COLO668 (cell line): ENCODE results near the gene CCDC182.

Source experiments
- DNase-seq: peaks from one replicate; lab custom pipeline; 2025; ENCODE audit not compliant: unreplicated experiment; lab: John Stamatoyannopoulos, UW

CCDC182 gene

DNA sequence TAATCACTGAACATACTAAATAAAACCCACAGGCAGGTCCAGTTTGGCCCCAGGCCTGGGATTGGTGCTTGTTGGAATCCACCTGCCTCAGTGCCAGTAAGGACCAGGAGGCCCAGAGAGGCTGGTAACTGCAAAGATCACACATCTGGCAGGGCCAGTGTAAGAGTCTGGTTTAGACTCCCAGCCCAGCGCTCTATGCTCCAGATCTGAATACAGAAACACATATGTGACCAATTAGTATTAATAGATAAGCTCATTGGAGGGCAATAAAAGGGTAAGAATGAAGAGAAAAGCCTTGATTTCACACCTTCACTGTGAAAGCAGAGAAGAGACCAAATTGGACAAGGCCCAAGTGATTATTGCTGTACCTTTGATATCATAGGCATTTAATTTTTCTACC, 13.6 kb upstream of the CCDC182 start:
- DNase-seq, result no peak

GRCh38 chr17:57757735-57758134, 12.6 kb upstream of the CCDC182 start:
- no peak for DNase-seq

GRCh38 chr17:57756951-57757350, 11.9 kb upstream of the CCDC182 start:
- no peak for DNase-seq

GRCh38 chr17:57755480-57756070, 10.5 kb upstream of the CCDC182 start:
- DNase-seq, result no peak

- DNase-seq, result no peak
These were observed 7.2 kb upstream of the CCDC182 start for GRCh38 chr17:57752031-57752905.

GRCh38 chr17:57751348-57751971, 6.4 kb upstream of the CCDC182 start:
- DNase-seq, result no peak

DNA sequence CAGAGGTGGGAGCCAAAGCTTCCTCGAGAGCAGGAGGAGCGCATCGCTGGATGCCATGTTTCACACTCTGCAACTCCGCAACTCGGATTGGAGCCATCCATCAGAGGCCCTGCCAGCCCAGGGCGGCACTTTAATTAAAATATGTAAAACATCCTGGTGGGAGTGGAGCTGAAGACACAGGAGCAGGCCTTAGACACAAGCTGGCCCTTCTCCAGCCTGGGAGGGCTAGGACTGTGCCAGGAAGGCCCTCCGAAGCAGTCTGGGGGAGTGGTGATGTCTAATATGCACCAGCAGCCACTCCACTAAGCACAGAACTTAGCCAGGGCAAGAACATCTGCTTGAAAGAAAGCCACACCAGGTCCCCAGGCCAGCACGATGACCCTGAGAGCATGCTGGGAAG, 5.8 kb upstream of the CCDC182 start:
- no peak for DNase-seq

DNA sequence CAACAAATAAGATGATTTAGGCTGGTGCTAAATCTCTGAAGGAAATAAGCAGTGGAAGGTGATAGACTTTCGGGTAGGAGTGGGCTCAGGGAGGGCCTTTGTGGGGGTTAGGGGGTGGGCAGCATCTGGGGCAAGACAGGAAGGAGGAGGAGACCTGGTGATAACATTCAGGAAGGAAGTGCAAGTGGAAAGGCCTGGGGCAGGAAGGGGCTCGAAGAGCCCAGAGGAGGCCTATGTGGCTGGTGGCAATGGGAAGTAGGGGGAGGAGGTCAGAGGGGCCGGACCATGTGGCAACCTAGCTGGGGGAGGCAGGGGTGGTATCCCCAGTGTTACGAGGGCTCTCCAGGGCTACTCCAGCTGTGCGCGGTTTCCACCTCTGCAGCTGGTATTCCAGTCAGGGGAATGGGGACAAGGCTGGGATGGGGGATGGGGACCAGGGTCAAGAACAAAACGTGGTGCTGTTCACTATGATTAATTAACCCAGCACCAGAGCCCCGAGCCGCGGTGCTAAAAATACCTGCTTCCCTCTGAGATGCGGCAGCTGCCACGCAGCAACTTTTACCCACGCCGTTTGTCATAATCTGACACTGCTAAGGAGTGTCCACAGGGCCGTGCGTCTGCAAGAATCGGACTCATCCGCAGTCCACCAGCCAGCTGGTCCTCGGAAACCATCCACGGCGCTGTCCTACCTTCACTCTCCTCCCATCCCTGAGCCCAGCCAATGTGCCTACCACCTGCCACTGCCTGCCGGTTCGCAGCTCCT, 5.2 kb upstream of the CCDC182 start:
- DNase-seq, result no peak

- DNase-seq, result no peak
These were observed 4.6 kb upstream of the CCDC182 start for GRCh38 chr17:57749701-57750100.

DNA sequence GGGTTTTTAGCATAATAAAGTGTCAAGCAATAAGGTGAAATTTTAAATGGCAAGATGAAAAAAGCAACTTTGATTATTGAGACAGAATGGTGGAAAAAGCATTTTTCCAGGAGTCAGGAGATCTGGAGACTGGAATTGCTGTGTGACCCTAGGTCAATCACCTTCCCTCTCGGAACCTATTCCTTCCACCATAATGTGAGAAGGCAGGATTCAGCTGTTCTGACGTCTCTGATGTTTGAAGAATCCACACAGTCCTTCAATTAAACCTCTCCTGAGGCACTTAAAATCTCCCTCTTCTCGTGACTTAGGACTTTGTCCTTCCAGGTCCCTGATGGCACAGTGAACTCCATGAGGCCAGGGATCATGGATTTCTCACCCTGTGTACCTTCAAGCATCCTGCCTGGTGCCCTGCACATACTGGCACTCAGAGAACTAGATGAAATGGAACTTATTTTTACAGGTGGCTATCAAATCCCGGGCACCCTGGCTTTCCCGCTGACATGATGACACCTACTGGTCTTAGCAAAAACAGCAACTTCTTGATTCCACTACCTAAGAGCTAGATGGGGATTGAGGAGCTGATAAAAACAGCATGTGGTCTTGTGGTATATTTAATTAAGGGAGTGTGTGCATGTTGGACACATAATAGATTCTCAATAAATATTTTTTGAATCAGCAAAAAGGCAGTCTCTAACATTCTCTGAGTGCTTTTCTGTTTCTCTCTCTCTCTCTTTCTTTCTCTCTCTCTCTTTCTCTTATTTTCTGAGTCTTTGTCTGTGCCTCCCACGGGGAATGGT, 2.3 kb upstream of the CCDC182 start:
- peak; percentile 25 for DNase-seq

GRCh38 chr17:57746221-57746620, 1.1 kb upstream of the CCDC182 start:
- DNase-seq, result no peak

- no peak for DNase-seq
These were observed 616 bp downstream of the CCDC182 start for GRCh38 chr17:57744195-57745170.

- DNase-seq, result no peak
These were observed 4.9 kb downstream of the CCDC182 start for GRCh38 chr17:57740235-57740528.

DNA sequence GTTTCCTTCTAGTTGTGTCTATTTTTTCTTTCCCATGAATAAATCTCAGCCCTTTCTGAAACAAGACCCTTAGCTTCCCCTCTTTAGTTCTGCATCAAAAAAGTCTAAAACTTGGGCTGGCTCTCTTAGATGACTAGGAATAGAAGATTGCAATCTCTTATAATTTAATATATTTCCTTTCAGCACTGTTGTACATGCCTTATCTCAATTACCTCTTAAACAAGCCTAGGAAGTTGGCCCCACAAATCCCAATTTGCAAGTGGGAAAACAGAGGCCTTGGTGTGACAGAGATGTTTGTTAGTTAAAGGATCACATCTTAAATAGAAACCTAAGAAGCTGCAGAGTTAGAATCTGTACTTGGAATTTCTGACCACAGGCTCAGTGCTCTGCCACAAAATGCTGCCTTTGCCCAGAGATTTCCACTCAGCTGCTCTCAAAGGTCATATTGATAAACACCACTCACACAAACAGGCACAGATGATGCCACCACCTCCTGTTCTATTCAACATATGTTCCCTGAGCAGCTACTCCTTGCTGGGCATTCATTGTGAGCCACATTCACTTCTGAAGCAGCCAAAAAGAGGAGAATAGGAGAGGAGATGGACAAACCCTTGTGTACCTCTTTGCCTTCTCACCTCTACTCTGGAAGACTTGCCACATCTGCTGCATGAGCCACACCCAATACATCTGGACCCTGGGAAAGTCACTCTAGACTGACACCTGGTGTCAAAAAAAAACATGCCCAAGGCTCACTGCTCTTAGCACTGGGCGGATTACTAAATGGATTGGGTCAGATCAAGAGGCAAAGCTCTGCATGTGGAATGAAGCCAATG, 5.5 kb downstream of the CCDC182 start:
- DNase-seq, result peak; percentile 6

DNA sequence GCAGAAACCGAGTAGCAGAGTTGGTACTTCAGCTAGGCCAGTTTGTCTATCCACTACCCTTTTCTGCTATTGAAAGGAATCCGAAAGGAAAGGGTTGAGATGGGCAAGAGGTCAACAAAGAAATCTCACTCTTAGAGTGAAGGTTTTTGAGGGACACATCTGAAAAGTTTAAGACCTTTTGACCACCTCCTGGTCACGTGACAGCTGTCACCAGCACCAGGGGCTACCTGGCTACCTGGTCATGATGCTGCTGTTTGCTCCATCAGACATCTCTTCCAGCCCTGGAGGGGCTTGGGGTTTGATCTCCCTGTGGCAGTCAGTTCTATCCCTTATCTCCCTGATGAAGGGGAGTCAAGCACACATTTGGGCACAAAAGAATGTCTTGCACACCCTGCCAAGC, 7.6 kb downstream of the CCDC182 start:
- DNase-seq, result no peak

GRCh38 chr17:57735707-57736106, 9.4 kb downstream of the CCDC182 start:
- DNase-seq, result peak; percentile 11

DNA sequence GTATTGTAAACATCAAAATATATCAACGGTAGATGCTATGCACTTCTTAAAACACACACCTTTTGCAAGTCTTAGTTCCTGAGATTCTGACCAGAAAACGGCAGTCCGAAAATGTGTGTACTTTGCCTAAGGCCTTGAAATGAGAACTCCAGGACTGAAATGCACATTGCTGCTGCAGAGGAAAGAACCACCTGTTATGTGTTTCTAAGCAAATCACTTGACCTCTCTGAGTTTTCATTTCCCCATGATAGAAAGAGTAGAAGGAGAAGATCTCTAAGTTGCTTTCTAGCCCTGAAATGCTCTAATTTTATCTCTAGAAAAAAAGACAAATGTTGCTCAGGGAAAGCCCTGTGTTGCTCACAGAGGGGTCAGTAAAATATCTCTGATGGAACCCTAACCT, 9.9 kb downstream of the CCDC182 start:
- DNase-seq, result no peak

DNA sequence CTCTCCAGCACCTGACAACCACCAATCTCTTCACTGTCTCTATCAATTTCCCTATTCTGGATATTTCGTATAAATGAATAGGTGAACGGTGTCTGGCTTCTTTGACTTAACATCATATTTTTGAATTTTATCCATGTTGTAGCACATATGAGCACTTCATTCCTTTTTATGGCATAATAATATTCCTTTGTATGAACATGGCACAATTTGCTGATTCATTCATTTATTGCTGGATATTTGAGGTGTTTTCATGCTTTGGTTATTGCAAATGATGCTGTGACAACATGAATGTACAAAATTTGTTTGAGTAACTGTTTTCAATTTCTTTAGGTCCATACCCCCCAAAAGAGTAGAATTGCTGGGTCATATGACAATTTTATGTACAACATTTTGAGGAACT, 12.0 kb downstream of the CCDC182 start:
- DNase-seq, result no peak

DNA sequence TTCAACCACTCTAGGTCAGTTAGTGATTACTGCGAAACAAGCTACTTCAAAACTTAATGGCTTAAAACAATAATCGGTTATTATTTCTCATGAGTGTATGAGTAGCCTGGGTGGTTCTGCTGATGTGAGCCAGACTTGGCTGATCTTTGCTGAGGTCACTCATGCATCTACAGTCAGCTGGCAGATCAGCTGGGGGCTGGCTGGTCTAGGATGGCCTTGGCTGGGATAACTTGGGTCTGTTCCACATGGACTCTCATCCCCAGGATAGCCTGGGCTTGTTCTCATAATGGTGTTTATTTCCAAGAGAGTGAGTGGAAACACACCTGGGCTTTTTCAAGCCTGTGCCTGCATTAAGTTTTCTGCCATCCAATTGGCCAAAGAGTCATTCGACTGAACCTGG, 13.0 kb downstream of the CCDC182 start:
- DNase-seq, result no peak
